NCI-H2196 treated with DMSO at 0.1 percent for 48 hours (cell line): ENCODE data around the gene CD6.

Experiments
- DNase-seq: peaks from one replicate; lab custom pipeline; 2025; ENCODE audit not compliant: unreplicated experiment; lab: John Stamatoyannopoulos, UW

The CD6 gene

GRCh38 chr11:60984636-60985035 lies 13.2 kb downstream of the CD6 start:
- no peak for DNase-seq

GRCh38 chr11:60985501-60985900 lies 14.0 kb downstream of the CD6 start:
- DNase-seq = no peak

GRCh38 chr11:60985991-60986915 lies 14.8 kb downstream of the CD6 start:
- no peak for DNase-seq

GRCh38 chr11:60987577-60988277 lies 16.2 kb downstream of the CD6 start:
- no peak for DNase-seq

- DNase-seq = no peak
Measured at GRCh38 chr11:60988658-60989057, 17.2 kb downstream of the CD6 start.

GRCh38 chr11:60989093-60989650 lies 17.7 kb downstream of the CD6 start:
- DNase-seq = no peak

- DNase-seq = no peak
Measured at GRCh38 chr11:60991457-60991856, 20.0 kb downstream of the CD6 start.

- no peak for DNase-seq
Measured at GRCh38 chr11:60992842-60993409, 21.4 kb downstream of the CD6 start.

GRCh38 chr11:60993615-60994014 lies 22.1 kb downstream of the CD6 start:
- no peak for DNase-seq

- no peak for DNase-seq
Measured at GRCh38 chr11:60994541-60995080, 23.1 kb downstream of the CD6 start.

- no peak for DNase-seq
Measured at GRCh38 chr11:60995798-60996197, 24.3 kb downstream of the CD6 start.

GRCh38 chr11:60996381-60997138 lies 25.1 kb downstream of the CD6 start:
- DNase-seq = no peak

- DNase-seq = no peak
Measured at GRCh38 chr11:61000426-61000825, 28.9 kb downstream of the CD6 start.

GRCh38 chr11:61001931-61002330 lies 30.5 kb downstream of the CD6 start:
- DNase-seq = no peak

GRCh38 chr11:61002598-61002997 lies 31.1 kb downstream of the CD6 start:
- DNase-seq = no peak

- no peak for DNase-seq
Measured at GRCh38 chr11:61004180-61004611, 32.7 kb downstream of the CD6 start.

GRCh38 chr11:61004761-61005181 lies 33.3 kb downstream of the CD6 start:
- DNase-seq = no peak

GRCh38 chr11:61007383-61007955 lies 36.0 kb downstream of the CD6 start:
- DNase-seq = no peak

- no peak for DNase-seq
Measured at GRCh38 chr11:61007956-61008896, 36.7 kb downstream of the CD6 start.
